ENCODE measurements around the gene ZNF292.

DNA sequence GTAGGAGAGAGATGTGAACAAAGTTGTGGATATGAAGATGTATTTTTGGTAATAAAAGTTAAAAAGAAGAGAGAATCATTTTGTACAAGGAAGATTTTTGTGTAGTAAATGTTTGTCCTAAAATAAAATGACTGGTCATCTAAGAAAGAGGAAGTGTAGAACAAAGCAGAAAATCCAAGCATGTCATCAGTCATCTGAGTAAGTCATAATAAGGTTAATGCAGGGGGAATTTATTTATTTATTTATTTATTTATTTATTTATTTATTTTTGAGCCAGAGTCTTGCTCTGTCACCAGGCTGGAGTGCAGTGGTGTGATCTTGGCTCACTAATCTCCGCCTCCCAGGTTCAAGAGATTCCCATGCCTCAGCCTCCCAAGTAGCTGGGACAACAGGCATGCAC lies 44.7 kb upstream of the ZNF292 start:
- TF ChIP-seq GATA2 (IDR thresholded peaks at IDR 0.05; ENCODE audit: low read depth, low read length) (no peak), GATA3 (IDR thresholded peaks at IDR 0.05; ENCODE audit: low read depth, low read length) (no peak)

Measured in SH-SY5Y (cell line).